WTC11 (cell line): Measurements from ENCODE around the gene MARCHF11. TPM values are rescaled to one million over a fixed set of nuclear protein-coding genes. Genes with fewer than 3 reads are reported as not detected.

ENCODE experiments used
- ATAC-seq: fragments of 200-7000 bp; cut with Tn5 transposase; 2 replicates; pipeline ENCODE4 v1.10.0; 2021; ENCODE audit warnings: mild to moderate bottlenecking, moderate library complexity
- CTCF ChIA-PET: fragments of 300-600 bp; sonication (Branson Sonifier 250); formaldehyde crosslinking; loops from one replicate; lab custom pipeline; 2021; ENCODE audit warnings: antibody characterized with exemption; lab: Charles Lee
- POLR2A ChIA-PET: fragments of 350-600 bp; sonication (Branson Sonifier 250); formaldehyde crosslinking; loops from one replicate; lab custom pipeline; 2021; ENCODE audit warnings: antibody characterized with exemption; lab: Charles Lee
- DNase-seq: peaks from one replicate; pipeline ENCODE4 v3.0.0; 2021; ENCODE audit warnings: low spot score
- H3K27ac Mint-ChIP-seq: 2 replicates; pipeline ENCODE4 v1.8.0; 2021; ENCODE audit warnings: mixed read lengths
- H3K27me3 Mint-ChIP-seq: 2 replicates; pipeline ENCODE4 v1.8.0; 2021; ENCODE audit warnings: low read depth, mild to moderate bottlenecking, moderate library complexity, mixed read lengths
- H3K36me3 Mint-ChIP-seq: 2 replicates; pipeline ENCODE4 v1.8.0; 2021; ENCODE audit warnings: mixed read lengths
- H3K4me1 Mint-ChIP-seq: 2 replicates; pipeline ENCODE4 v1.8.0; 2022; ENCODE audit warnings: mixed read lengths
- H3K4me3 Mint-ChIP-seq: 2 replicates; pipeline ENCODE4 v1.8.0; 2021; ENCODE audit warnings: mild to moderate bottlenecking, moderate library complexity, mixed read lengths
- H3K9me3 Mint-ChIP-seq: 2 replicates; pipeline ENCODE4 v1.8.0; 2021; ENCODE audit warnings: mixed read lengths
- ELF4 ChIP-seq: sonication (generic); formaldehyde crosslinking; IDR thresholded peaks from 2 replicates; pipeline ENCODE4 v1.8.1; 2022; ENCODE audit warnings: low read depth, mild to moderate bottlenecking, moderate library complexity, missing genetic modification reagents
- GABPB1 ChIP-seq: sonication (generic); formaldehyde crosslinking; IDR thresholded peaks from 2 replicates; pipeline ENCODE4 v1.8.1; 2023; ENCODE audit warnings: mild to moderate bottlenecking, missing genetic modification reagents
- GRHL2 ChIP-seq: fragments of 250-450 bp; sonication (Bioruptor Pico); IDR thresholded peaks from 2 replicates; pipeline ENCODE4 v1.8.0; 2022; ENCODE audit warnings: mild to moderate bottlenecking, moderate library complexity; ENCODE audit not compliant: insufficient replicate concordance, severe bottlenecking
- JAZF1 ChIP-seq: fragments of 250-450 bp; sonication (Bioruptor Pico); IDR thresholded peaks from 2 replicates; pipeline ENCODE4 v1.9.0; 2021; ENCODE audit warnings: moderate library complexity, mild to moderate bottlenecking, inconsistent platforms
- JUN ChIP-seq: sonication (generic); formaldehyde crosslinking; IDR thresholded peaks from 2 replicates; pipeline ENCODE4 v1.8.0; 2023; ENCODE audit warnings: mild to moderate bottlenecking, missing genetic modification reagents
- PRRX2 ChIP-seq: fragments of 250-450 bp; sonication (Bioruptor Pico); IDR thresholded peaks from 2 replicates; pipeline ENCODE4 v1.8.0; 2021; ENCODE audit warnings: mild to moderate bottlenecking
- SMAD4 ChIP-seq: sonication (generic); formaldehyde crosslinking; IDR thresholded peaks from 2 replicates; pipeline ENCODE4 v1.8.0; 2022; ENCODE audit warnings: mild to moderate bottlenecking, missing genetic modification reagents
- SP1 ChIP-seq: sonication (generic); formaldehyde crosslinking; conservative IDR thresholded peaks from 2 replicates; pipeline ENCODE4 v1.8.1; 2022; ENCODE audit warnings: missing genetic modification reagents
- TP53 ChIP-seq: sonication (generic); formaldehyde crosslinking; IDR thresholded peaks from 2 replicates; pipeline ENCODE4 v1.8.1; 2023; ENCODE audit warnings: mild to moderate bottlenecking, missing genetic modification reagents
- ZNF232 ChIP-seq: sonication (generic); formaldehyde crosslinking; IDR thresholded peaks from 2 replicates; pipeline ENCODE4 v1.8.0; 2022; ENCODE audit warnings: mild to moderate bottlenecking, missing genetic modification reagents
- ZNF263 ChIP-seq: sonication (generic); formaldehyde crosslinking; IDR thresholded peaks from 2 replicates; pipeline ENCODE4 v1.8.1; 2022; ENCODE audit warnings: low read depth, mild to moderate bottlenecking, moderate library complexity, missing genetic modification reagents
- ZNF671 ChIP-seq: fragments of 250-450 bp; sonication (Bioruptor Pico); IDR thresholded peaks from 2 replicates; pipeline ENCODE4 v1.8.0; 2021; ENCODE audit warnings: mild to moderate bottlenecking
- total RNA-seq: library from RNA; stranded (reverse); gene quantifications from 3 replicates; pipeline ENCODE4 v1.2.3, GENCODE V29; 2021
- TF ChIP-seq, protein P1 (sequence below): fragments of 250-450 bp; sonication (Bioruptor Pico); conservative IDR thresholded peaks from 2 replicates; pipeline ENCODE4 v1.9.0; 2021; ENCODE audit warnings: mild to moderate bottlenecking
- TF ChIP-seq, protein P2 (sequence below): sonication (generic); formaldehyde crosslinking; IDR thresholded peaks from 2 replicates; pipeline ENCODE4 v1.8.0; 2022; ENCODE audit warnings: missing genetic modification reagents
- TF ChIP-seq, protein P3 (sequence below): sonication (generic); formaldehyde crosslinking; IDR thresholded peaks from 2 replicates; pipeline ENCODE4 v1.8.1; 2022; ENCODE audit warnings: low read depth, mild to moderate bottlenecking, moderate library complexity, missing genetic modification reagents, borderline replicate concordance
- TF ChIP-seq, protein P4 (sequence below): sonication (generic); formaldehyde crosslinking; IDR thresholded peaks from 2 replicates; pipeline ENCODE4 v1.8.0; 2022; ENCODE audit warnings: mild to moderate bottlenecking, missing genetic modification reagents
- TF ChIP-seq, protein P5 (sequence below): fragments of 250-450 bp; sonication (Bioruptor Pico); IDR thresholded peaks from 2 replicates; pipeline ENCODE4 v2.1.2; 2022; ENCODE audit warnings: mild to moderate bottlenecking, moderate library complexity
- TF ChIP-seq, protein P6 (sequence below): sonication (generic); formaldehyde crosslinking; IDR thresholded peaks from 2 replicates; pipeline ENCODE4 v1.8.1; 2023; ENCODE audit warnings: mild to moderate bottlenecking, missing genetic modification reagents, moderate library complexity
- TF ChIP-seq, protein P7 (sequence below): sonication (generic); formaldehyde crosslinking; conservative IDR thresholded peaks from 2 replicates; pipeline ENCODE4 v1.8.1; 2022; ENCODE audit warnings: mild to moderate bottlenecking, missing genetic modification reagents

Gene MARCHF11
- total RNA-seq, 1 experiment from 2014 or later = 2.9 TPM

DNA sequence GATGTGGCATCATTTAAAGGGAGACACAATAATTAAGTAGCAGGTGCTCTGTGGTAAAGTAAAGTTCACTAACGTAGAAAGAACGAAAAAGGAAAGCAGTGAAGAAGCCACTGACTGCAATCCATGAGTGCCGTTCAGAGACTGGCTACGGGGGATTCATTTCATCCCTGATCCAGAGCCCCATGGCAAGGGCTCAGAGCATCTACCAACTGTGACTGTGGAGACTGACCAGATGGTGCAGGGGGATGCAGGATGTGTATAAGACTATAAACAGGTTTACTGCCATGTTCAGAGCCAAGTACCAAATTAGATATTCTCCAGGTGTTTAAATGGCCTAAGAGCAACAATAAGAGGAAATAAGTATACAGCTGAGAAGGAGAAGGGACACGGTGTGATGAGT, 47.7 kb downstream of the MARCHF11 start:
- Mint-ChIP-seq H3K4me3 (no peak overlapping the region), H3K4me1 (peaks cover 12% of the 10 kb centered on the region), H3K36me3 (peaks cover 9% of the 10 kb centered on the region), H3K27ac (no peak overlapping the region), H3K27me3 (no peaks in the 10 kb centered on the region), H3K9me3 (peaks cover 11% of the 10 kb centered on the region)
- TF ChIP-seq, protein P1, sequence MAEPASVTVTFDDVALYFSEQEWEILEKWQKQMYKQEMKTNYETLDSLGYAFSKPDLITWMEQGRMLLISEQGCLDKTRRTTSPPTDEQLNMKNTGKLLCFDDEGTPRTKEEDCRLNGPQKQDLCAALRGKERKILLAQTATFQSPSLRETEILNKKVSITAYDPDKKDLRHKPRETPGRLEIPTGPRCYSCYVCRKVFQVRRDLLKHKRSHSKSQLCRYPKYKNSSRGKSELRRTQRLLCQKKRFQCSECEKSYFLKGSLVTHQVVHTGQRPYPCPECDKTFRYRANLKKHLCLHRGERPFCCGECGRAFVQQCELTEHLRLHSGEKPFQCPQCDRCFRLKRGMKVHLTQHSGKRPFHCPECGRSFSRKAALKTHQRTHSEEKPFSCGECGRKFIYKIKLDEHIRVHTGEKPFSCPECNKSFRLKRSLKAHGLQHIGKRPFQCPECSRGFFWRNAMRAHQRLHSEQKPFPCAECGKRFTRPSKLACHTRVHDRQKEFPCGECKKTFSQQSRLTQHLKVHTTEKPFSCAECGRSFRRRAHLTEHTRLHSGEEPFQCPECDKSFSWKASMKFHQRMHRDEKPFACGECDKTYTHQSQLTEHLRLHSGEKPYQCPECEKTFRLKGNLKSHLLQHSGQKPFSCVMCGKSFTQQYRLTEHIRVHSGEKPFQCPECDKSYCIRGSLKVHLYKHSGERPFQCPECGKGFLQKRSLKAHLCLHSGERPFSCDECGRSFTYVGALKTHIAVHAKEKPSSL = no peak
- TF ChIP-seq JAZF1 (no peak), JUN (CRISPR knock-in tag) (no peak), TP53 (CRISPR knock-in tag) (no peak), SP1 (no peak), ELF4 (CRISPR knock-in tag) (no peak), PRRX2 (CRISPR knock-in tag) (no peak), ZNF232 (CRISPR knock-in tag) (no peak), GABPB1 (CRISPR knock-in tag) (no peak), SMAD4 (CRISPR knock-in tag) (no peak), GRHL2 (CRISPR knock-in tag) (no peak)
- TF ChIP-seq, protein P2, sequence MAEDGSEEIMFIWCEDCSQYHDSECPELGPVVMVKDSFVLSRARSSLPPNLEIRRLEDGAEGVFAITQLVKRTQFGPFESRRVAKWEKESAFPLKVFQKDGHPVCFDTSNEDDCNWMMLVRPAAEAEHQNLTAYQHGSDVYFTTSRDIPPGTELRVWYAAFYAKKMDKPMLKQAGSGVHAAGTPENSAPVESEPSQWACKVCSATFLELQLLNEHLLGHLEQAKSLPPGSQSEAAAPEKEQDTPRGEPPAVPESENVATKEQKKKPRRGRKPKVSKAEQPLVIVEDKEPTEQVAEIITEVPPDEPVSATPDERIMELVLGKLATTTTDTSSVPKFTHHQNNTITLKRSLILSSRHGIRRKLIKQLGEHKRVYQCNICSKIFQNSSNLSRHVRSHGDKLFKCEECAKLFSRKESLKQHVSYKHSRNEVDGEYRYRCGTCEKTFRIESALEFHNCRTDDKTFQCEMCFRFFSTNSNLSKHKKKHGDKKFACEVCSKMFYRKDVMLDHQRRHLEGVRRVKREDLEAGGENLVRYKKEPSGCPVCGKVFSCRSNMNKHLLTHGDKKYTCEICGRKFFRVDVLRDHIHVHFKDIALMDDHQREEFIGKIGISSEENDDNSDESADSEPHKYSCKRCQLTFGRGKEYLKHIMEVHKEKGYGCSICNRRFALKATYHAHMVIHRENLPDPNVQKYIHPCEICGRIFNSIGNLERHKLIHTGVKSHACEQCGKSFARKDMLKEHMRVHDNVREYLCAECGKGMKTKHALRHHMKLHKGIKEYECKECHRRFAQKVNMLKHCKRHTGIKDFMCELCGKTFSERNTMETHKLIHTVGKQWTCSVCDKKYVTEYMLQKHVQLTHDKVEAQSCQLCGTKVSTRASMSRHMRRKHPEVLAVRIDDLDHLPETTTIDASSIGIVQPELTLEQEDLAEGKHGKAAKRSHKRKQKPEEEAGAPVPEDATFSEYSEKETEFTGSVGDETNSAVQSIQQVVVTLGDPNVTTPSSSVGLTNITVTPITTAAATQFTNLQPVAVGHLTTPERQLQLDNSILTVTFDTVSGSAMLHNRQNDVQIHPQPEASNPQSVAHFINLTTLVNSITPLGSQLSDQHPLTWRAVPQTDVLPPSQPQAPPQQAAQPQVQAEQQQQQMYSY (CRISPR knock-in tag) = no peak
- TF ChIP-seq, protein P3, sequence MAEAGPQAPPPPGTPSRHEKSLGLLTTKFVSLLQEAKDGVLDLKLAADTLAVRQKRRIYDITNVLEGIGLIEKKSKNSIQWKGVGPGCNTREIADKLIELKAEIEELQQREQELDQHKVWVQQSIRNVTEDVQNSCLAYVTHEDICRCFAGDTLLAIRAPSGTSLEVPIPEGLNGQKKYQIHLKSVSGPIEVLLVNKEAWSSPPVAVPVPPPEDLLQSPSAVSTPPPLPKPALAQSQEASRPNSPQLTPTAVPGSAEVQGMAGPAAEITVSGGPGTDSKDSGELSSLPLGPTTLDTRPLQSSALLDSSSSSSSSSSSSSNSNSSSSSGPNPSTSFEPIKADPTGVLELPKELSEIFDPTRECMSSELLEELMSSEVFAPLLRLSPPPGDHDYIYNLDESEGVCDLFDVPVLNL (CRISPR knock-in tag) = no peak
- TF ChIP-seq, protein P4, sequence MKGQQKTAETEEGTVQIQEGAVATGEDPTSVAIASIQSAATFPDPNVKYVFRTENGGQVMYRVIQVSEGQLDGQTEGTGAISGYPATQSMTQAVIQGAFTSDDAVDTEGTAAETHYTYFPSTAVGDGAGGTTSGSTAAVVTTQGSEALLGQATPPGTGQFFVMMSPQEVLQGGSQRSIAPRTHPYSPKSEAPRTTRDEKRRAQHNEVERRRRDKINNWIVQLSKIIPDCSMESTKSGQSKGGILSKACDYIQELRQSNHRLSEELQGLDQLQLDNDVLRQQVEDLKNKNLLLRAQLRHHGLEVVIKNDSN (CRISPR knock-in tag) = no peak
- TF ChIP-seq, protein P5, sequence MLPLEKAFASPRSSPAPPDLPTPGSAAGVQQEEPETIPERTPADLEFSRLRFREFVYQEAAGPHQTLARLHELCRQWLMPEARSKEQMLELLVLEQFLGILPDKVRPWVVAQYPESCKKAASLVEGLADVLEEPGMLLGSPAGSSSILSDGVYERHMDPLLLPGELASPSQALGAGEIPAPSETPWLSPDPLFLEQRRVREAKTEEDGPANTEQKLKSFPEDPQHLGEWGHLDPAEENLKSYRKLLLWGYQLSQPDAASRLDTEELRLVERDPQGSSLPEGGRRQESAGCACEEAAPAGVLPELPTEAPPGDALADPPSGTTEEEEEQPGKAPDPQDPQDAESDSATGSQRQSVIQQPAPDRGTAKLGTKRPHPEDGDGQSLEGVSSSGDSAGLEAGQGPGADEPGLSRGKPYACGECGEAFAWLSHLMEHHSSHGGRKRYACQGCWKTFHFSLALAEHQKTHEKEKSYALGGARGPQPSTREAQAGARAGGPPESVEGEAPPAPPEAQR (CRISPR knock-in tag) = no peak
- TF ChIP-seq, protein P6, sequence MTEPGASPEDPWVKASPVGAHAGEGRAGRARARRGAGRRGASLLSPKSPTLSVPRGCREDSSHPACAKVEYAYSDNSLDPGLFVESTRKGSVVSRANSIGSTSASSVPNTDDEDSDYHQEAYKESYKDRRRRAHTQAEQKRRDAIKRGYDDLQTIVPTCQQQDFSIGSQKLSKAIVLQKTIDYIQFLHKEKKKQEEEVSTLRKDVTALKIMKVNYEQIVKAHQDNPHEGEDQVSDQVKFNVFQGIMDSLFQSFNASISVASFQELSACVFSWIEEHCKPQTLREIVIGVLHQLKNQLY (CRISPR knock-in tag) = no peak
- CTCF ChIA-PET = no interaction called here
- POLR2A ChIA-PET = no interaction called here
- no peak for ATAC-seq
- DNase-seq = no peak

DNA sequence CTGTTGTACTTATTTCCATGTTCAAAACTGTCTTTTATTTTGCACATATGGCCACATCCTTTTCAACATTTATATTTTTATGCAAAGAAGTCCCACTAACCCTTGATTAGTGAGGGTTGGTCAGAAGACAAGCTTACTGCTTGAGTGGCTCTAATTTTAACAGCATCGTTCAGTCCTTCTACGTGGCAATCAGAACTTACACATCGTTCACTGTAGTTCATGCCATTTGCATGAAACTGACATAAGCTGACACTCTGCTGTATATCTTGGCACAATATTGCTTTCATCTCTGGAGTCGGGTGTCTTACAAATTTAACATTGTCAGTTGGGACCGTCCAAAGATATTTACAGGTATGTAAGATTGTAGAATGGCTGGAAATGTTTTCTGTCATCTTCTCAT, 50.6 kb downstream of the MARCHF11 start:
- DNase-seq (no peak), ATAC-seq (no peak)
- TF ChIP-seq ZNF263 (CRISPR knock-in tag) = no peak
- no peak for TF ChIP-seq ZNF671
- TF ChIP-seq, protein P7, sequence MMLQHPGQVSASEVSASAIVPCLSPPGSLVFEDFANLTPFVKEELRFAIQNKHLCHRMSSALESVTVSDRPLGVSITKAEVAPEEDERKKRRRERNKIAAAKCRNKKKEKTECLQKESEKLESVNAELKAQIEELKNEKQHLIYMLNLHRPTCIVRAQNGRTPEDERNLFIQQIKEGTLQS (CRISPR knock-in tag) = no peak
- no peak for TF ChIP-seq ZNF232 (CRISPR knock-in tag)
- Mint-ChIP-seq H3K4me1 (no peaks in the 10 kb centered on the region), H3K27ac (no peak overlapping the region), H3K27me3 (no peaks in the 10 kb centered on the region), H3K9me3 (peaks cover 6% of the 10 kb centered on the region), H3K36me3 (peaks cover 5% of the 10 kb centered on the region; the same call in 1 of the 2 replicates), H3K4me3 (no peak overlapping the region)
- CTCF ChIA-PET = no interaction called here
- POLR2A ChIA-PET = no interaction called here
